Erythroblast (primary cell): ENCODE results near the gene OR2G6.
"Not testable (repeated sequence)": the region's sequence is repeated elsewhere in the genome, so short reads cannot be mapped to it uniquely, and the experiment has no call there.

ENCODE experiments used
- GATA1 ChIP-seq: IDR thresholded peaks from 2 replicates; pipeline ENCODE4 v1.6.1; 2011; ENCODE audit warnings: low read depth, mild to moderate bottlenecking, control low read depth, low read length, moderate library complexity
- POLR2A ChIP-seq: IDR thresholded peaks from 2 replicates; pipeline ENCODE4 v1.6.1; 2011; ENCODE audit warnings: mild to moderate bottlenecking, low read length

DNA sequence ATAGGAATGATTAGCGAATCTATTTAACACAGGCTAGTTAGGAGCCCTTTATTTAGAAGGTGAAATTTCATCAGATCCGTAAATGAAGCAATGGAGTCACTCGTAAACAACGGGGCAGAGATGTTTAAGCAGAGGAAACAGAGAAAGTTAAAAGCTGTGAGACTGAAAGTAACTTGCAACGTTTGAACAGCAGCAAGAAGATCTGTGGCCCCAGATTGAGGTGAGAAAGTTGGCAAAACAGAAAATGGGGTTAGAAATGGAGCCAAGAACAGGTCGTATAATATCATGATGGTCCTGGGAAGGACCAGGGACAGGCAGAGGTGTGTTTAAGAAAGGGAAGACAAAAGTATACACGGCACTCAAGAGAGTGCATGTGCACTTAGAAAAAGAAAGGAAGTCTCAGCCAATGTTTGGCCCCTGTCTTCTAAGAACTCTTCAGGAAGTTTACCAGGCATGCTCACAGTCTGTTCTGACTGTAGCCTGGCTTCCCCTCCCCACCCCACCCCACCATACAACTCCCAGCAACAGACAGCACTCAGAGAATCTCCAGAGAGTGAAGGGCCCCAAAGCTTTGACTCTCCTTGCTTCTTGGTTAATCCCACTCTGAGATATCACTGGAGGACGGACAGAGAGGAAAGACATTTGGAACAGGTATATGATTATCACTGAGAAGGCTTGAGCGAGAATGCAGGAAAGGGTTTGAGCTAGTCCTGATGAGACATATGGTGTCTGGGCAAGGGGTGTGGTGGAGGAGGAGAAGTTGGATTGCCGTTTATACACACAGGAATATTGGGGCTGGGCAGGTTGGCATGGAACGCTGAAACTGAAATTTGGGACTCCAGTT, 57.9 kb downstream of the OR2G6 start:
- not testable (repeated sequence) for TF ChIP-seq POLR2A, GATA1
